Stimulated activated CD4-positive, alpha-beta T cell treated with anti-CD3 and anti-CD28 coated beads, TNF-alpha, amount 100 ng/mL, for 1 hour (primary cell): Measurements from ENCODE around the gene NR6A1.
"Not testable (repeated sequence)": the region's sequence is repeated elsewhere in the genome, so short reads cannot be mapped to it uniquely, and the experiment has no call there.

Experiments used
- DNase-seq, 3 donors: peaks; one replicate each; pipeline ENCODE4 v3.0.0-alpha.2; 2020; ENCODE audit warnings: low read depth in 3 of 3, low spot score in 1 of 3

The NR6A1 gene

DNA sequence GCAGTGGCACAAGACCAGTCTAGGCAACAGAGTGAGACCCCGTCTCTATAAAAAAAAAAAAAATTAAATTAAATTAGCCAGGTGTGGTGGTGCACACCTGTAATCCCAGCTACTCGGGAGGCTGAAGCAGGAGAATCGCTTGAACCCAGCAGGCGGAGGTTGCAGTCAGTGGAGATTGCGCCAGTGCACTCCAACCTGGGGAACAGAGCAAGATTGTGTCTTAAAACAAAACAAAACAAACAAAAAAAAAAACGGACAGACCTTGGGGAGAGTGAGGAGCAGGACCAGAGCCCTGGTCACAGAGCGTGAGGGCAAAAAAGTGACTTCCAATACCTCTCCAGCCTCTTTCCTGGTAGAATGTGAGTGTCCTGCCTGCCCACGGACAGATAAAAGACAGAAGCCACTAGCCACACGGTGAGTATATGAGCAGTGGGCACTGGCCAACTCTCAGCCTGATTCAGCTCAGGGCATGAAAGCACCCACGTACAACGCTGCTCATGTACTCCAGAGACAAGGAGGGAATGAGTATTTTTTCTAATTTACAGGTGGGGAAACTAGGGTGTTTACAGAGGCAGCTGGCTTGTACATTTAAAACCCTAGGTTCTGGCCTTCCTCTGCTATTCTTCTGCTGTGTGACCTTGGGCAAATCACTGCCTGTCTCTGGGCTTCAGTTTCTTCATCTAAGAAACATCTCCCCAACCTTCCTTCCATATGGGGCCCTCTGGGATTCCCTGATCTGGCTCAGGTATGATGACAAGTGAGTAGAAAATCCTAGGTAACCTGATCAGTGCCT lies 7.7 kb upstream of the NR6A1 start:
- no peak for DNase-seq

DNA sequence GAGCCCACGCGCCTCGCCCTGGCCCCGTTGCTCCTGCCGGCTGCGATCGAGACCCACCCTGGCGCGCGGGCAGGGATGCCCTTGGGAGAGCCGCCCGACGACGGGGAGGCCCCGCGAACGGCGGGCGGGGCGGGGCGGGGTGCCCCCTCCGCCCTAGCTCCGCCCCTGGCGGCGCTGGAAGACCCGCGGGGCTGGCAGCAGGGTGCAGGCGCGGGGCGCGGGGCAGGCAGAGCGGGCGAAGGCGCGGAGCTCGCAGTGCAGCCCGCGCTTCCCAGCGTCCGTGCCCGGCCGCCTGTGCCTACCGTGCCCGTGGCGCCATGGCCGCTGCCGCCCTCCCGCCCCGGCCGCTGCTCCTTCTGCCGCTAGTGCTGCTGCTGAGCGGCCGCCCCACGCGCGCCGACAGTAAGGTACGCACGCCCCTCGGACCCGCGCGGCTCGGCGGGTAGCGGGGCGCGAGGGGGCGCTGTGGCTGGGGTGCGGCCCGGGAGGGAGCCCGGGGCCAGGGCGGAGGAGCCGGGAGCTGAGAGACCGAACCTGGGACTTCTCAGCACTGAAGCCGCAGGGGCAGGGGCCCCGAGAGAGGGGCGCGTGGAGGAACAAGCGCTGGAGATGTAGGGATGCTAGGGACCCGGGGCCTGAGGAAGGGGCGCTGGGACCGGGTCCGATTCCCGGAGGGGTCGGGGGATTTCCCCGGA lies 6.0 kb upstream of the NR6A1 start, which contains the start of gene OLFML2A:
OLFML2A (plus strand) TSS at position 180 of the 695 bp plus-strand sequence; CDS start at position 318, 138 bp downstream.
- no peak for DNase-seq

DNA sequence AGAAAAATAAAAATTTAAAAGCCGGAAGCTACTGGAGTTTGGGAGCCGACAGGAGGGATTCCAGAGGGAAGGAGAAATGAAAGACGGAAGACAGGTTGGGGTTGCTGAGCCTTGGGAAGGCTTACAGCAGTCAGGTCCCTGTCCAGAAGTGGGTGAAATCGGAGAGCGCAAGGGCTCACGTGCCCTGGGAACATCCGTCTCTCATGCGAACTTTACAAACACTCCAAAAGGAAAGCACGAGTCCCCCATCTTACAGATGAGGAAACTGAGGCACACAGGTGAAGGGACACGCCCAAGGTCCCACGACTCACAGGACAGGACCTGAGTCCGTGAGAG lies 5.5 kb upstream of the NR6A1 start:
- DNase-seq: no peak

GRCh38 chr9:124774129-124774978 lies 3.2 kb upstream of the NR6A1 start:
- DNase-seq: peak; percentile 45 to 82 (median 68)

GRCh38 chr9:124773473-124774128 lies 2.5 kb upstream of the NR6A1 start:
- no peak for DNase-seq

DNA sequence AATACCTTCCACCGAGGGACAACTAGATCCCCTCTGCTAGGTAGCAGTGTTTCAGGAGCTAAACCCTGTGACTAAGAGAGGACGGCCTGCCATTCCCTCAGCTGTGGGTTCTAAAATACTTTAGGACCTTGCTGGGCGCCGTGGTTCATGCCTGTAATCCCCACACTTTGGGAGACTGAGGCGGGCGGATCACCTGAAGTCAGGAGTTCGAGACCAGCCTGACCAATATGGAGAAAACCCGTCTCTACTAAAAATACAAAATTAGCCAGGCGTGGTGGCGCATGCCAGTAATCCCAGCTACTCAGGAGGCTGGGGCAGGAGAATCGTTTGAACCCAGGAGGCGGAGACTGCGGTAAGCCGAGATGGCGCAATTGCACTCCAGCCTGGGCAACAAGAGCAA lies 1.8 kb upstream of the NR6A1 start:
- DNase-seq: not testable (repeated sequence)

- DNase-seq: no peak
These were observed 962 bp upstream of the NR6A1 start for GRCh38 chr9:124771867-124772679.

- no peak for DNase-seq
These were observed 621 bp downstream of the NR6A1 start for GRCh38 chr9:124770359-124771020.

GRCh38 chr9:124769549-124770358 lies 1.4 kb downstream of the NR6A1 start:
- no peak for DNase-seq

GRCh38 chr9:124768750-124769548 lies 2.2 kb downstream of the NR6A1 start:
- DNase-seq: no peak

DNA sequence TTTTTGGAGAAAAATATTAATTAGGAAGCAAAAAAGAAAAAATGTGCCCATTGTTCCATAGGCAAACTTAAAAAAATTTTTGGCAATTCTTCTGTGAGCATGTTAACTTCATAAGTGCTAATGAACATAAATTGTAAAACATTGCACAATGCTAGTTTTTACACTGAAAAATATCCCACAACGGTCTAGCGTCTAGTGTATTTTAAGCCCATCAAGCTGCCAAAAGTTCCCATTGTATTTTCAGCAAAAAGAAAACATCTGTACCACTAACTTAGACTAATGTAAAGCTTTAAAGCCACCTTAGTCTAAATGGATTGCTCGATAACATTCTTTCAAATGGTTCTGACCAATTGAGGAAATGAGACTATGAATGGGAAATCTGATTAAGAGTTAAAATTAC lies 2.8 kb downstream of the NR6A1 start:
- DNase-seq: no peak

- DNase-seq: no peak
These were observed 3.3 kb downstream of the NR6A1 start for GRCh38 chr9:124767821-124768220.

- no peak for DNase-seq
These were observed 4.1 kb downstream of the NR6A1 start for GRCh38 chr9:124766815-124767554.

GRCh38 chr9:124766326-124766725 lies 4.8 kb downstream of the NR6A1 start:
- DNase-seq: no peak

DNA sequence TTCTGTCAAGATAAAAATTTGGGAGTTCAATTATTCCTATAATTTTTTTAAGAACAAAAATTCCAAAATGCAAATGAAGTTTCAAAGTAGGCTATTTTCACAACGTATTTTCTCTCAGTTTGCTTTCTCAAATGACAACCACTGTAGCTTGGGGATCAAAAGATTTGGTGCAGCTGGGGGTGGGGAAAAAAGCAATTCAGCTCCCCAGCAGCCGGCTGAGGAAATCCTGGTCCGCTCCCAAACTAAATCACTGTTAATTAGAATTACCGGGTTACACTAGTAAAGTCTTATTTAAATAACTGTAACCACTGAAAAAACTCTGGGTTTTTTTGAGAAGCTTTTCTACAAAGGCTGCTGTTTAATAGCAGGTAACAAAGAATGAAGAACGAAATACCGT lies 5.7 kb downstream of the NR6A1 start:
- DNase-seq: no peak

GRCh38 chr9:124764774-124765438 lies 6.2 kb downstream of the NR6A1 start:
- DNase-seq: no peak

GRCh38 chr9:124762633-124763032 lies 8.5 kb downstream of the NR6A1 start:
- no peak for DNase-seq
